Hepatocyte (in vitro differentiated cells): ENCODE measurements around the gene PPME1.

Experiments
- CTCF ChIP-seq: fragments of 200-600 bp; sonication (generic); IDR thresholded peaks from 2 replicates; pipeline ENCODE4 v1.5.1; 2016; ENCODE audit warnings: antibody characterized with exemption, mild to moderate bottlenecking; ENCODE audit not compliant: poor library complexity
- EZH2 ChIP-seq: fragments of 200-600 bp; sonication (generic); IDR thresholded peaks from 2 replicates; pipeline ENCODE4 v1.6.1; 2016; ENCODE audit warnings: antibody characterized with exemption, mild to moderate bottlenecking, borderline replicate concordance
- EZH2phosphoT487 ChIP-seq: fragments of 200-600 bp; sonication (generic); IDR thresholded peaks from one replicate; pipeline ENCODE4 v1.6.1; 2018; ENCODE audit warnings: antibody characterized with exemption, mild to moderate bottlenecking, low read depth, moderate library complexity; ENCODE audit not compliant: unreplicated experiment, severe bottlenecking

- no peak for TF ChIP-seq CTCF
- no peak for TF ChIP-seq EZH2
- no peak for TF ChIP-seq EZH2phosphoT487
Observed at GRCh38 chr11:74237541-74237940, 66.5 kb downstream of the PPME1 start.
